Endometrial microvascular endothelial cells (primary cell): ENCODE results near the gene ZNF512. TPM values are rescaled to one million over a fixed set of nuclear protein-coding genes. Genes with fewer than 3 reads are reported as not detected.
"Not testable (repeated sequence)": the region's sequence is repeated elsewhere in the genome, so short reads cannot be mapped to it uniquely, and the experiment has no call there.

Source experiments
- in situ Hi-C: cut with HindIII; loops from 2 replicates; pipeline ENCODE4 v1.10.0; 2017; ENCODE audit warnings: low sequenced_read_pairs, low pct_unique_long_range_greater_than_20kb; ENCODE audit errors: inconsistent ontology term
- total RNA-seq: library from RNA; depleted of rRNA; stranded (reverse); fragments of >200 nt; gene quantifications from one replicate; pipeline ENCODE4 v1.2.3, GENCODE V29; 2015; ENCODE audit errors: inconsistent ontology term

ZNF512 gene, protein sequence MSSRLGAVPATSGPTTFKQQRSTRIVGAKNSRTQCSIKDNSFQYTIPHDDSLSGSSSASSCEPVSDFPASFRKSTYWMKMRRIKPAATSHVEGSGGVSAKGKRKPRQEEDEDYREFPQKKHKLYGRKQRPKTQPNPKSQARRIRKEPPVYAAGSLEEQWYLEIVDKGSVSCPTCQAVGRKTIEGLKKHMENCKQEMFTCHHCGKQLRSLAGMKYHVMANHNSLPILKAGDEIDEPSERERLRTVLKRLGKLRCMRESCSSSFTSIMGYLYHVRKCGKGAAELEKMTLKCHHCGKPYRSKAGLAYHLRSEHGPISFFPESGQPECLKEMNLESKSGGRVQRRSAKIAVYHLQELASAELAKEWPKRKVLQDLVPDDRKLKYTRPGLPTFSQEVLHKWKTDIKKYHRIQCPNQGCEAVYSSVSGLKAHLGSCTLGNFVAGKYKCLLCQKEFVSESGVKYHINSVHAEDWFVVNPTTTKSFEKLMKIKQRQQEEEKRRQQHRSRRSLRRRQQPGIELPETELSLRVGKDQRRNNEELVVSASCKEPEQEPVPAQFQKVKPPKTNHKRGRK
- total RNA-seq, result 70.3 TPM

DNA sequence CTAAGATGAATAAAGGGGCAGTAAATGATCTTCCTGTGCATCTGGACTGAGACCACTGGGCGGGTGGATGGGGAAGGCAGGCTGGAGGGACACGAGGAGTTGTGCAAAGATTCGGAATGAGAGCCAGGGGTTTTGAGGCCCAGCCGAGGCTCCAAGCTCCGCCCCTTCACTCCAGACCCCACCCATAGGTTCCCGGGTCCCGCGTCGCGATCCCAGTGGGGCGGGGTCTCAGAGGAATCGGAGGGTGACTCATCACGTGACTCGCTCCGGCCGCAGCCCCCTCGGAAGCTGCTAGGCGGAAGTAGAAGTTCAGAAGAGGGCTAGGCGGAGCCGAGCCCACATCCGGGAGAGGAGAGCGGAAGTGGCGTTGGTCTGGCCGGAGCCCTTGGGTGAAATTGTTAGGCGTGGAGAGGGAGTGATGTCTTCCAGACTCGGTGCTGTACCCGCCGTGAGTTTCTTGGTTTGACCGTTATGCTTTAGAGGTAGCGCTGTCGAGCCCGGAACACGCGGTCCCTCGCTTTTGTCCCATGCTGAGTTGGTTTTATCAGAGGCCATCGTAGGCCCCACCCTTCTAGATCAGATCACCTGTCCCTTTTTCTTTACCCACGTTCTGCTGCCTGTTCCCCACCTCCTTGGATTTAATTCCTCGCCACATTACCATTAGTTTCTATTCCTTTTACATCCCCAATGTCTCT, at the start of gene ZNF512:
Gene ZNF512 (plus strand): TSS at position 348 of the 695 bp plus-strand sequence. CDS start 71 bp downstream, at position 419.
- in situ Hi-C loops, result no loop called here

DNA sequence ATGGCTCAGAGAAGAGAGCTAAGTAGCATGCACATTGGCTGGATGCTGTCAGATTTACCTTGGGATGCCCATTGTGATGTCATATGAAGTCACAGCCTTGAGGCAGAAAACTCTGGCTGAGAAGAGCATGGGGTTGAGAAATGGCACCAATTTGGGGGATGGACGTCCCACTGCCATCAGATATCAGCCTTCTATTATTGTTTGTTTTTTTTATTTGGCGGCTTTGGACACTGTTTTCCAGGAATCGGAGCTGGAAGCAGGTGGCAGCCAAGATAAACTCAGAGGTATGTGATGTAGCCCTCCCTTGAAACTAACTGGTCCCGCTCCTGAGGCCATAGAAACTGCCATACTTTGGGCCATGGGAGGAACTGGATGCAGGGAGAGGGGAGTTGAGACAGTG, 45.6 kb upstream of the ZNF512 start:
- in situ Hi-C loops, result no loop called here

DNA sequence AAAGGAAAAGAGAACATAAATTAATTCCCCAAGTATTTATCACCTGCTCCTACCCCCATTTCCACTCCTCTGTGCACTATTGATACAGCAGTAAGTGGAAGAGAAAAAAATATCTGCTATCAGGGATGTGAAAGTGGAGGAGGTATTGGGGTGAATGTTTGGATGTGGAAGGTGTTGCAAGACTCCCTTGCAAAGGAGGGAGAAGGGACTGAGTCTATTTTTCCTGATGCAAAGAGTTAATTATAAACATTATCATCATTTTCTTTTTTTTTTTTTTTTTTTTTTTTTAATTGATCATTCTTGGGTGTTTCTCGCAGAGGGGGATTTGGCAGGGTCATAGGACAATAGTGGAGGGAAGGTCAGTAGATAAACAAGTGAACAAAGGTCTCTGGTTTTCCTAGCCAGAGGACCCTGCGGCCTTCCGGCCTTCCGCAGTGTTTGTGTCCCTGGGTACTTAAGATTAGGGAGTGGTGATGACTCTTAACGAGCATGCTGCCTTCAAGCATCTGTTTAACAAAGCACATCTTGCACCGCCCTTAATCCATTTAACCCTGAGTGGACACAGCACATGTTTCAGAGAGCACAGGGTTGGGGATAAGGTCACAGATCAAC, 43.9 kb upstream of the ZNF512 start:
- in situ Hi-C loops, result not testable (repeated sequence)

DNA sequence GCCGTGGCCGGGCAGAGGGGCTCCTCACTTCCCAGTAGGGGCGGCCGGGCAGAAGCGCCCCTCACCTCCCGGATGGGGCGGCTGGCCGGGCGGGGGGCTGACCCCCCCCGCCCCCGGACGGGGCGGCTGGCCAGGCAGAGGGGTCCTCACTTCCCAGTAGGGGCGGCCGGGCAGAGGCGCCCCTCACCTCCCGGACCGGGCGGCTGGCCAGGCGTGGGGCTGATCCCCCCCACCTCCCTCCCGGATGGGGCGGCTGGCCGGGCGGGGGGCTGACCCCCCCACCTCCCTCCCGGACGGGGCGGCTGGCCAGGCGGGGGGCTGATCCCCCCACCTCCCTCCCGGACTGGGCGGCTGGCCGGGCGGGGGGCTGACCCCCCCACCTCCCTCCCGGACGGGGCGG, 43.2 kb upstream of the ZNF512 start:
- in situ Hi-C loops, result not testable (repeated sequence)

DNA sequence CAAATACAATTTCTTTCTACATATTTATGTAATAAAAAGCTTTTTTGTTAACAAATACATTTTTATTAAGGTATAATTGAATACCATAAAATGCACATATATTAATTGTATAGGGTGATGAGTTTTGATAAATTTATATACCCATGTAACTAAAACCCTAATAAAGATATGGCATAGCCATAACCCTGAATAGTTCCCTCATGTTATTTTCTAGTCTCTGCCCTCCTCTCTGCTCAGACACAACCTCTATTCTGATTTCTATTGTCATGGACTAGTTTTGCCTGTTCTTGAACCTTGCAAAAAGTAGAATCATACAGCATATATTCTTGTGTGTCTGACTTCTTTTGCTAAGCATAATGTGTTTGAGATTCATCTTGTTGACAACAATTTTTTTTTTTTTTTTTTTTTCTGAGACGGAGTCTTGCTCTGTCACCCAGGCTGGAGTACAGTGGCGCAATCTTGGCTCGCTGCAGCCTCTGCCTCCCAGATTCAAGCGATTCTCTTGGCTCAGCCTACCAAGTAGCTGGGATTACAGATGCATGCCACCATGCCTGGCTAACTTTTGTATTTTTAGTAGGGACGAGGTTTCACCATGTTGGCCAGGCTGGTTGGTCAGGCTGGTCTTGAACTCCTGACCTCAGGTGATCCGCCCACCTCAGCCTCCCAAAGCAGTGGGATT, 38.6 kb upstream of the ZNF512 start:
- in situ Hi-C loops, result no loop called here

DNA sequence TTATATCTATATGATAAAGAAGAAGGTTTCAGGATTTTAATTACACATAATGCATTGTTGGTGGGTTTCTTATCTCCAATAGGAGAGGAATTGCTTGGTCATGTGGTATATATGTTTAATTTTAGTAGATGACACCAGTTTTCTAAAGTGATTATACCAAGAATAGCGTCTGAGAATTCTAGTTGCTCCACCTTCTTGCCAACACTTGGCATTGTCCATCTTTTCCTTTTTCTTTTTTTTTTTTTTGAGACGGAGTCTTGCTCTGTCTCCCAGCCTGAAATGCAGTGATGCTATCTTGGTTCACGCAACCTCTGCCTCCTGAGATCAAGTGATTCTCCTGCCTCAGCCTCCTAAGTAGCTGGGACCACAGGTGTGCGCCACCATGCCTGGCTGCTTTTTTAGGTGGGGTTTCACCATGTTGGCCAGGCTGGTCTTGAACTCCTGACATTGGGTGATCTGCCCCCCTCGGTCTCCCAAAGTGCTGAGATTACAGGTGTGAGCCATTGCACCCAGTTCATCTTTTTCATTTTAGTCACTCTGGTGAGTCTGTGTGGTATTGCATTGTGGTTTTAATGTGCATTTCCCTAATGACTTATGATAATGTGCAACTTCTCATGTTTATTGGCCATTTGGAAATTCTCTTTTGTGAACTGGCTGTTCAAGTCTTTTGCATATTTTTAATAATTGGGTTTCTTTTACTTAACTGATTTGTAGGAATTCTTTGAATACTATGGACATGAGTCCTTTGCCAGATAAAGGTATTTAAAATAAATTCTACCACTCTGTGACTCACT, 37.3 kb upstream of the ZNF512 start:
- in situ Hi-C loops, result no loop called here

DNA sequence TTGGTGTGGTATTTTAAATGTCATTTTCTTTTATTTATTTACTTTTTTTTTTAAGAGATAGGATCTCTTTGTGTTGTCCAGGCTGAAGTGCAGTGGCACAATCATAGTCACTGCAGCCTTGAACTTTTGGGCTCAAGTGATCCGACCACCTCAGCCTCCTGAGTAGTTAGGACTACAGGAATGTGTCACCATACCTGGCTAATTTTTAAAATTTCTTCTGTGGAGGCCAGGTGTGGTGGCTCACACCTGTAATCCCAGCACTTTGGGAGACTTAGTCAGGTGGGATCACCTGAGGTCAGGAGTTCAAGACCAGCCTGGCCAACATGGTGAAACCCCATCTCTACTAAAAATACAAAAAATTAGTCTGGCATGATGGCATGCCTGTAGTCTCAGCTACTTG, 33.5 kb upstream of the ZNF512 start:
- in situ Hi-C loops, result no loop called here

DNA sequence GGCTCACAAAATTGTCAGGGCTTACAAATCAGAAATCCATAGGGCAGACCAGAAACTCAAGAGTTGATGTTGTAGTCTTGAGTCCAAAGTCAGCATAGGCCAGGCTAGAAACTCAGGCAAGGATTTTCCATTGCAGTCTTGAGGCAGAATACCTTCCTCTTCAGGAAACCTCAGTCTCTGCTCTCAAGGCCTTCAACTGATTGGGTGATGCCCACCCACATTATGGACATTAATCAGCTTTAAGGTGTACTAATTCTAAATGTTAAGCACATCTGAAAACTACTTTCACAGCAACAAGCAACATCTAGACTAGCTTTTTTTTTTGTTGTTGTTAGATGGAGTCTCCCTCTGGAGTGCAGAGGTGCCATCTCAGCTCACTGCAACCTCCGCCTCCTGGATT, 31.3 kb upstream of the ZNF512 start:
- in situ Hi-C loops, result no loop called here

DNA sequence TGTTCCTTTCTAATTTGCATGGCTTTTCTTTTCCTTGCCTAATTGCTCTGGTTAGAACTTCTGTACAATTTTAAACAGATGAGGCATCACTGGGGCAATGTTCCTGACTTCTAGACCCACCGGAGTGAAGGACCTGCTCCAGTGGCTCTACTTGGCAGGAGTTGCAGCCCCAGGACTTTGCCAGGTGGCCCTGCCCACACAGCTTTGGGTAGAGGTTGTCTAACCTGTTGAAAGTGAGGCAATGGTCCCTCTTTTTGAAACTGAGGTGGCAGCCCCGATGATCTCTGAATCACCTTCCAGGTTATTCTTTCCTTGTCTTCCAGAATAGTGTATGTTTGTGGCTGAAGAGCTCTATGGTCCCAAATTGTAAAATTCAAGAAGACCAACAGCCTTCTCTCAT, 29.9 kb upstream of the ZNF512 start:
- in situ Hi-C loops, result no loop called here

DNA sequence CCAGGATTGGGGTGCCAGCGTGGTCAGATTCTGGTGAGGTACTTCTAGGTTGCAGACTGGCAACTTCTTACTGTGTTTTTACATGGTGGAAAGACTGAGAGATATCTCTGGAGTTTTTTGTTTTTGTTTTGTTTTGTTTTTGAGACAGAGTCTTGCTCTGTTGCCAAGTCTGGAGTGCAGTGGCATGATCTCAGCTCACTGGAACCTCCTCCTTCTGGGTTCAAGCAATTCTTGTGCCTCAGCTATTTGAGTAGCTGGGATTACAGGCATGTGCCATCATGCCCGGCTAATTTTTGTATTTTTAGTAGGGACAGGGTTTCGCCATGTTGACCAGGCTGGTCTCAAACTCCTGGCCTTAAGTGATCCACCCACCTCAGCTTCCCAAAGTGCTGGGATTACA, 28.4 kb upstream of the ZNF512 start:
- in situ Hi-C loops, result not testable (repeated sequence)

DNA sequence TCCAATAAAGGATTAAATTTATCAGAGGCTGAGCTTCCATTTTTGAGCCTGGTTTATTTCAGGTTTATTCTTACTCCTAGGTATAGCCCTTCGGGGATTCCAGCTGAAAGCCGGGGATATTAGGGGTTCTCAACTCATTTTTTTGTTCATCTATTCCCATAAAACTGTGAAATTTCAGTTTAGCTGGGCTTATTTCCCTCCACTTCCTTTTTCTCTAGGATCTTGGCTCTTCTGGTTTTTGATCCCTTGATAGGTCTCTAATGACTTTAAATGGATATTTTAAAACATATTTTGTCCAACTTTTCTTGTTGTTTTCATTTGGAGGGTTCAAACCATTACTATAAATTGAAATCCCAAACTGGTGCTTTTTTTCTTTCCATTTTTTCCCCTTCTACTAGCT, 23.6 kb upstream of the ZNF512 start:
- in situ Hi-C loops, result no loop called here

DNA sequence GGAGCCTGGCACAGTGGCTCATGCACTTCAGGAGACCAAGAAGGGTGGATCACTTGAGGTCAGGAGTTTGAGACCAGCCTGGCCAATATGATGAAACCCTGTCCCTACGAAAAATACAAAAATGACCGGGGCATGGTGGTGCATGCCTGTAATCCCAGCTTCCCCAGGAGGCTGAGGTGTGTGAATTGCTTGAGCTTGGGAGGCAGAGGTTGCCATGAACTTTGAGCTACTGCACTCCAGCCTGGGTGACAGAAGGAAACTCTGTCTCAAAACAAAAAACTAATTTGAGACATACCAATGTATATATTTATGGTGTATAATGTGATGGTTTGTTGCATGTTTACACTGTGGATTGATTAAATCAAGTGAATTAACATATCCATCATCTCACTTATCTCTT, 21.8 kb upstream of the ZNF512 start:
- in situ Hi-C loops, result no loop called here

DNA sequence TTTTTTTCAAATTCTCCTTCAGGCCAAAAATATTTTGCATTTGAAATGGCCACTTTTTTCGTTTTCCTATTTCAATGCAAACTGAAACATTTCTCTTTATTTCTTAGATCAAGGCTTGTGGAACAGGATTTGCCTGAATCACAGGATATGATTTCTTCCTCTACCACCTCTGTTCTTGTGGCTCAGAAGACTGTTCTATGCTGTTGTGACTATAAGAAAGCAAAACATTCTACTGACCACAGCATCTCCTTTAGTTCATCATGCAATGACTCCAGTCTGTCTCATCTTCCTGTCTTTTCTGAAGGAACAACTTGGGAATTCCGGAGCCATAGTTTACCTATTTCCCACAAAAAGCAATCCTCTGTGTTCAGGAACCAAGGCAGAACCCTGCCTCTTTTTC, 16.2 kb upstream of the ZNF512 start:
- in situ Hi-C loops, result no loop called here

DNA sequence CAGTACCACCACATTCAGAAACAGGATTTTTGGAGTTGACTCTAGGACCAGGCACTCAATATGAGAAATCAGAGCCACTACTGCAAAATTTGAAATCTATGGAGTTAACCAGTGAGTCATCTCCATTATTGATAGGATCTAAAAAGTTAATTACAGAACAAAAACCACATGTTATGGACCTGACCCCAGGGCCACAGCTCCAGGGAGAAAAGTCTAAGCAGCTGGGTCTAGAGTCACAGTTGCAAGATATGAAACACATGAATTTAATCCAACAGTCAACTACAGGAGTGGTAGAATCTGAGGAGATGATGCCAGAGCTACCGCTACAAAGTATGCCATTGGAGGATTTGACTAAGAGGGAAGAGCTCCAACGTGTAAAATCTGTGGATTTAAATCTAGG, 13.4 kb upstream of the ZNF512 start:
- in situ Hi-C loops, result no loop called here

DNA sequence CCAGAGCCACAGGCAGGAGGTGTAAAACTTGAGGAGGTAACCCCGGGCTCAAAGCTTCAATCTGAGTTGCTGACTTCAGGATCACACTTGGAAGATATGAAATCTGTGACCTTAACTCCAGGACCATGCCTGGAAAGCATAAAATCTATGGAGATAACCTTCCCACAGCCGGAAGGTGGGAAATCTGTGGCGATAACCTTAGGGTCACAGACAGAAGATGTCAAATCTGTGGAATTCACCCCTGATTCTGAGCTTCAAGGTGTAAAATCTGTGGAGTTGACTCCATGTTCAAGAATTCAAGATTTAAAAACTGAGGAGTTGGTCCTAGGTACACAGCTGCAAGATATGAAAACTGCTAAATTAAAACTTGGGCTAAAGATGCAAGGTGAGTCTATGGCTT, 11.6 kb upstream of the ZNF512 start:
- in situ Hi-C loops, result no loop called here

DNA sequence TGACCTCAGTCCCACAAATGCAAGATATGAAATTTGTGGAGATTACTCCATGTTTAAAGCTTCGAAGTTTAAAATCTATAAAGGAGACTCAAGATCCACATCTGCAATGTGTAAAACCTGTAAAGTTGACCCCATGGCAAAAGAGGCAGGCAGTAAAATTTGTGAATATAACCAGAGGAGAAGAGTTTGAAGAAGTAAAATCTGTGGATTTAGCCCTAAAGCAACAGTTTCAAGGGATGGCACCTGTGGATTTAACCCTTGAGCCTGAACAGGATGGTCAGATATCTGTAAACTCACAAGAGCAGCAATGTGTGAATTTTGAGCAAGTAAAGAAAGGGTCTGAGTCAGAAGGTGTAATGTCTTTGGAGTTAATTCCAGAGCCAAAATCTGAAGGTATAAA, 11.2 kb upstream of the ZNF512 start:
- in situ Hi-C loops, result no loop called here

DNA sequence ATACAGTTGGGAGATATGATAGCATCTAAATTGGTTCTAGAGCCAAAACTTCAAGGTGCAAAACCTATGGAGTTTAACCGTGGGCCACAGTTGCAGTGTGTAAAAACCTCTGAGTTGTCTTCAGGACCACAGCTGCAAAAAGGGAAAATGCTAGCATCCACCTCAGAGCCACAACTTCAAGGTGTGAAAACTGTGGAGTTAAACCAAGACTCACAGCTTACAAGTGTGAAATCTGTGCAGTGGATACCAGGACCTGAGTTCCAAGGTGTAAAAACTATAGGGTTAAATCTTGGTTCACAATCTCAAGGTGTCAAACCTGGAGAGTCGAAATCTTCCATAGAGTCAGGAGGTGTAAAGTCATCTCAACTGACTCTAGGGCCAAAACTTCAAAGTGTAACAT, 10.4 kb upstream of the ZNF512 start:
- in situ Hi-C loops, result no loop called here

DNA sequence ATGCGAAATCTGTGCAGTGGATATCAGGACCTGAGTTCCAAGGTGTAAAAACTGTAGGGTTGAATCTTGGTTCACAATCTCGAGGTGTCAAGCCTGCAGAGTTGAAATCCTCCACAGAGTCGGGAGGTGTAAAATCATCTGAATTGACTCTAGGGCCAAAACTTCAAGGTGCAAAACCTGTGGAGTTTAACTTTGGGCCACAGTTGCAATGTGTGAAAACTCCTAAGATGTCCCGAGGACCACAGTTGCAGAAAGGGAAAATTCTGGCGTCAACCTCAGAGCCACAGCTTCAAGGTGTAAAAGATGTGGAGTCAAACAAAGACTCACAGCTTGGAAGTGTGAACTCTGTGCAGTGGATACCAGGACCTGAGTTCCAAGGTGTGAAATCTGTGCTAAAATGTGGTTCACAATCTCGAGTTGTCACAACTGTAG, 9.8 kb upstream of the ZNF512 start:
- in situ Hi-C loops, result no loop called here
